ENCODE measurements around the gene NHS. TPM values are rescaled to one million over a fixed set of nuclear protein-coding genes. Genes with fewer than 3 reads are reported as not detected.
A peak's percentile ranks its signal among the peaks of the same experiment; 100 is the strongest.

Gene NHS
- total and polyA plus RNA-seq, 2 of the 13 experiments (the other 11 are each of a cell fraction or from before 2014, with no cell fraction given): 0.02 TPM; not detected in 1

- TF ChIP-seq, protein P1, sequence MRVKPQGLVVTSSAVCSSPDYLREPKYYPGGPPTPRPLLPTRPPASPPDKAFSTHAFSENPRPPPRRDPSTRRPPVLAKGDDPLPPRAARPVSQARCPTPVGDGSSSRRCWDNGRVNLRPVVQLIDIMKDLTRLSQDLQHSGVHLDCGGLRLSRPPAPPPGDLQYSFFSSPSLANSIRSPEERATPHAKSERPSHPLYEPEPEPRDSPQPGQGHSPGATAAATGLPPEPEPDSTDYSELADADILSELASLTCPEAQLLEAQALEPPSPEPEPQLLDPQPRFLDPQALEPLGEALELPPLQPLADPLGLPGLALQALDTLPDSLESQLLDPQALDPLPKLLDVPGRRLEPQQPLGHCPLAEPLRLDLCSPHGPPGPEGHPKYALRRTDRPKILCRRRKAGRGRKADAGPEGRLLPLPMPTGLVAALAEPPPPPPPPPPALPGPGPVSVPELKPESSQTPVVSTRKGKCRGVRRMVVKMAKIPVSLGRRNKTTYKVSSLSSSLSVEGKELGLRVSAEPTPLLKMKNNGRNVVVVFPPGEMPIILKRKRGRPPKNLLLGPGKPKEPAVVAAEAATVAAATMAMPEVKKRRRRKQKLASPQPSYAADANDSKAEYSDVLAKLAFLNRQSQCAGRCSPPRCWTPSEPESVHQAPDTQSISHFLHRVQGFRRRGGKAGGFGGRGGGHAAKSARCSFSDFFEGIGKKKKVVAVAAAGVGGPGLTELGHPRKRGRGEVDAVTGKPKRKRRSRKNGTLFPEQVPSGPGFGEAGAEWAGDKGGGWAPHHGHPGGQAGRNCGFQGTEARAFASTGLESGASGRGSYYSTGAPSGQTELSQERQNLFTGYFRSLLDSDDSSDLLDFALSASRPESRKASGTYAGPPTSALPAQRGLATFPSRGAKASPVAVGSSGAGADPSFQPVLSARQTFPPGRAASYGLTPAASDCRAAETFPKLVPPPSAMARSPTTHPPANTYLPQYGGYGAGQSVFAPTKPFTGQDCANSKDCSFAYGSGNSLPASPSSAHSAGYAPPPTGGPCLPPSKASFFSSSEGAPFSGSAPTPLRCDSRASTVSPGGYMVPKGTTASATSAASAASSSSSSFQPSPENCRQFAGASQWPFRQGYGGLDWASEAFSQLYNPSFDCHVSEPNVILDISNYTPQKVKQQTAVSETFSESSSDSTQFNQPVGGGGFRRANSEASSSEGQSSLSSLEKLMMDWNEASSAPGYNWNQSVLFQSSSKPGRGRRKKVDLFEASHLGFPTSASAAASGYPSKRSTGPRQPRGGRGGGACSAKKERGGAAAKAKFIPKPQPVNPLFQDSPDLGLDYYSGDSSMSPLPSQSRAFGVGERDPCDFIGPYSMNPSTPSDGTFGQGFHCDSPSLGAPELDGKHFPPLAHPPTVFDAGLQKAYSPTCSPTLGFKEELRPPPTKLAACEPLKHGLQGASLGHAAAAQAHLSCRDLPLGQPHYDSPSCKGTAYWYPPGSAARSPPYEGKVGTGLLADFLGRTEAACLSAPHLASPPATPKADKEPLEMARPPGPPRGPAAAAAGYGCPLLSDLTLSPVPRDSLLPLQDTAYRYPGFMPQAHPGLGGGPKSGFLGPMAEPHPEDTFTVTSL (CRISPR knock-in tag; IDR thresholded peaks at IDR 0.05; ENCODE audit: borderline replicate concordance): peak; percentile 51; the same call in 1 of the 2 replicates
- no peak for TF ChIP-seq ZNF563 (CRISPR knock-in tag; IDR thresholded peaks at IDR 0.05)
- peak in 1 of 2 experiments; percentile 49; a peak in 1 of 4 replicates for TF ChIP-seq EP300 (IDR thresholded peaks at IDR 0.05; ENCODE audit: low read depth in 2 of 2, low read length in 2 of 2)
- TF ChIP-seq EP300 (CRISPR knock-in tag; IDR thresholded peaks at IDR 0.05; ENCODE audit: borderline replicate concordance): no peak
- TF ChIP-seq TBX2 (CRISPR knock-in tag; IDR thresholded peaks at IDR 0.05; ENCODE audit: borderline replicate concordance): peak; percentile 46; the same call in 1 of the 2 replicates
- TF ChIP-seq ZNF18 (CRISPR knock-in tag; IDR thresholded peaks at IDR 0.05; ENCODE audit: insufficient replicate concordance): no peak
- TF ChIP-seq BHLHE40 (IDR thresholded peaks at IDR 0.05; ENCODE audit: low read length): peak; percentile 32; the same call in 1 of the 2 replicates
- peak; percentile 80 for TF ChIP-seq SALL1 (CRISPR knock-in tag; IDR thresholded peaks at IDR 0.05)
- peak; percentile 49; the same call in 1 of the 2 replicates for TF ChIP-seq ARID4A (CRISPR knock-in tag; IDR thresholded peaks at IDR 0.05; ENCODE audit: borderline replicate concordance)
- TF ChIP-seq TEAD3 (CRISPR knock-in tag; optimal IDR thresholded peaks at IDR 0.05; ENCODE audit: borderline replicate concordance): peak; percentile 35
- TF ChIP-seq MAFF (IDR thresholded peaks at IDR 0.05; ENCODE audit: low read depth, low read length): 0 out of 2 replicates have a peak, but pooled peaks have one; percentile 20
- TF ChIP-seq SOX5 (CRISPR knock-in tag; IDR thresholded peaks at IDR 0.05; ENCODE audit: borderline replicate concordance): no peak
- TF ChIP-seq CBFB (CRISPR knock-in tag; IDR thresholded peaks at IDR 0.05): no peak
- TF ChIP-seq ZNF12 (CRISPR knock-in tag; IDR thresholded peaks at IDR 0.05): no peak
- TF ChIP-seq ZNF747 (CRISPR knock-in tag; IDR thresholded peaks at IDR 0.05; ENCODE audit: borderline replicate concordance): no peak
- TF ChIP-seq PRPF4 (IDR thresholded peaks at IDR 0.05; ENCODE audit: low read depth, low read length, poor library complexity, severe bottlenecking): no peak
- peak; percentile 31; the same call in 1 of the 2 replicates for TF ChIP-seq MED1 (CRISPR knock-in tag; IDR thresholded peaks at IDR 0.05)
- TF ChIP-seq ZFP41 (CRISPR knock-in tag; IDR thresholded peaks at IDR 0.05; ENCODE audit: borderline replicate concordance): no peak
- TF ChIP-seq ARID2 (CRISPR knock-in tag; IDR thresholded peaks at IDR 0.05; ENCODE audit: borderline replicate concordance): no peak
- peak; percentile 30 for TF ChIP-seq CEBPG (CRISPR knock-in tag; IDR thresholded peaks at IDR 0.05)
Observed at GRCh38 chrX:17710871-17711301, 335.9 kb downstream of the NHS start (continued).
